HG03354 (cell line): ENCODE data around the gene RAD51.

Experiments
- ATAC-seq: cut with Tn5 transposase; IDR thresholded peaks from one replicate; pipeline ENCODE4 v1.9.1; 2021; ENCODE audit warnings: mild to moderate bottlenecking; ENCODE audit not compliant: unreplicated experiment, poor library complexity, severe bottlenecking

RAD51 gene

DNA sequence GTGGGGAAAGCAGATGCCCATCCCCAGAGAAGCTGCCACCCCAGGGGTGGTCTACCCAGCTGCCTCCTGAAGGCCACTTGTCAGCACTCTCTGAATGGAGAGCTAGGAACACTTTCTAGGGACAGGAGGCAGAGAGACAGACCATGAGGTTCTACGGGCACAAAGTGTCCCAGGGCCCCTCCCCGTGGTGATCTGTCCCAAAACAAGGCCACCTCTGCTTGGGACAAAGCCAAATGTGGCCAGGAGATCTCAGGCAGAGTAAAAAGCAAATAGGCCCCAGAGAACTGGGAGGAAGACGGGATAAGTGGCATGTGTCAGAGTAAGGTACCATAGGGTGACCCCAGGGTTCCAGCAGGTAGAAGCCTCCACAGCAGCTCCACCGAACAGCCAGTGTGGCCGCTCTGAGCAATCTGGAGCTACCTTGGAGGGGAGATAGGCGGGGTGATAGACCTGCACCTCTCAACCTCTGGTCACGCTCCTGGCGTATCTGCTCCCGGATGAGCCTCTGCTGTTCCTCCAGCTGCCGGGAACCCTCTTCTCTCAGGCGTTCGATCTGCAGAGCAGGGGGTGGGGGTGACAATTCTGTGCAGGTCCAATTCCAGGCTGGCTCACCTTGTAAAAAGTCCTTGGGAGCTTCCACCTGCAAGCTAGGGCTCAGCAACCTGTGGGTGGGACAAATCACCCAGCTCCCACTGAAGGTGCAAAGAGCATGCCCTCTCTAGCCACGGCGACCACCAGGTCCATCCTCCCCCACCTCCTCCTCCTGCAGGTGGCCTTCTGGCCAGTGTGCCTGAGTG, 81.0 kb downstream of the RAD51 start:
- no peak for ATAC-seq

DNA sequence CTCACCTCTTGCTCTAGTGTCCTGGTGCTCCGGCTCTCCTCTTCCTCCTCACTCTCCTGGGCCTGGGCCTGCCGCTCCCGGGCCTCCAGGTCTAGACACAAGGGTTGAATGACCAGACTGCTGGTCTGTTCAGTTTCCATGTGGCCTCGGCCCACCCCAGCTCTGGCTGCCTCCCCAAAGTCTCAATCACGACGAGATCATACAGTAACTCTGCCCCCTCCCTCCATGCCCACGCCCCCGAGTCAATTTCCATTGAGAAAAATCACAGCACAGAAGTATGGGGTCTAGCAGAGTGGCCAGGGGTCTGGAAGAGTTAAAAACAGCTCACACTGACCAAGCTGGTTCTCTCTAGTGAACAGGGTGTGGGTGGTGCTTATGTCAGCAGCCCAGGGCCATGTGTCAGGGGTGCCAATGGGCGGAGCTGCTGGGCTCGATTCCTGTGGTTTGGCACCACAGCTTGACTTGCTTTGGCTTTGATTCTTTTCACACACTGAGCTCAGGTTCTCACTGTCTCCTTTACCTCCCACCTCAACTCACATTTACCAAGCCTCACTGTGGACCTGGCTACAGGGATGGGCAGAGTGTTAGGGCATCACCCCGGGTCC, 81.7 kb downstream of the RAD51 start:
- ATAC-seq = no peak
